Globus pallidus (tissue), 1 donor: ENCODE data around the gene VPS26A.
A peak's percentile ranks its signal among the peaks of the same experiment; 100 is the strongest.

Experiments used
- DNase-seq: peaks from one replicate; pipeline ENCODE4 v3.0.0-alpha.2; 2015; ENCODE audit warnings: low spot score

Gene VPS26A

GRCh38 chr10:69123747-69124562 is at the start of gene VPS26A:
Gene VPS26A (plus strand): TSS chr10:69124178. CDS start chr10:69124278, 100 bp downstream.
- peak; percentile 99 for DNase-seq

GRCh38 chr10:69074532-69074931 is 49.4 kb upstream of the VPS26A start:
- DNase-seq = no peak

- no peak for DNase-seq
These were observed 48.5 kb upstream of the VPS26A start for GRCh38 chr10:69075431-69075830.

- no peak for DNase-seq
These were observed 45.7 kb upstream of the VPS26A start for GRCh38 chr10:69078311-69078710.

- no peak for DNase-seq
These were observed 43.8 kb upstream of the VPS26A start for GRCh38 chr10:69080226-69080625.

GRCh38 chr10:69086001-69086509 is 37.9 kb upstream of the VPS26A start:
- DNase-seq = no peak

GRCh38 chr10:69087590-69088470 is 36.1 kb upstream of the VPS26A start, which contains the start of gene SRGN:
Gene SRGN (plus strand): TSS chr10:69088103. CDS start chr10:69088158, 55 bp downstream.
- peak; percentile 69 for DNase-seq

- DNase-seq = no peak
These were observed 35.6 kb upstream of the VPS26A start for GRCh38 chr10:69088471-69088769.

- no peak for DNase-seq
These were observed 35.0 kb upstream of the VPS26A start for GRCh38 chr10:69088801-69089501.

GRCh38 chr10:69089638-69090599 is 34.1 kb upstream of the VPS26A start:
- no peak for DNase-seq

GRCh38 chr10:69090685-69091084 is 33.3 kb upstream of the VPS26A start:
- DNase-seq = no peak

GRCh38 chr10:69091143-69091651 is 32.8 kb upstream of the VPS26A start:
- DNase-seq = no peak

GRCh38 chr10:69092959-69093850 is 30.8 kb upstream of the VPS26A start:
- DNase-seq = peak; percentile 56

GRCh38 chr10:69093933-69094332 is 30.0 kb upstream of the VPS26A start:
- no peak for DNase-seq

- no peak for DNase-seq
These were observed 27.9 kb upstream of the VPS26A start for GRCh38 chr10:69096045-69096444.

GRCh38 chr10:69097729-69098128 is 26.2 kb upstream of the VPS26A start:
- DNase-seq = no peak

- DNase-seq = no peak
These were observed 23.7 kb upstream of the VPS26A start for GRCh38 chr10:69100136-69100872.

- no peak for DNase-seq
These were observed 22.4 kb upstream of the VPS26A start for GRCh38 chr10:69101451-69102095.

GRCh38 chr10:69102440-69102839 is 21.5 kb upstream of the VPS26A start:
- no peak for DNase-seq
